Central memory CD4-positive, alpha-beta T cell (primary cell): ENCODE data around the gene HOXA4.

Experiments
- DNase-seq: peaks from one replicate; pipeline ENCODE4 v3.0.0; 2022

The HOXA4 gene

GRCh38 chr7:27131390-27131819 is 848 bp upstream of the HOXA4 start:
- no peak for DNase-seq

DNA sequence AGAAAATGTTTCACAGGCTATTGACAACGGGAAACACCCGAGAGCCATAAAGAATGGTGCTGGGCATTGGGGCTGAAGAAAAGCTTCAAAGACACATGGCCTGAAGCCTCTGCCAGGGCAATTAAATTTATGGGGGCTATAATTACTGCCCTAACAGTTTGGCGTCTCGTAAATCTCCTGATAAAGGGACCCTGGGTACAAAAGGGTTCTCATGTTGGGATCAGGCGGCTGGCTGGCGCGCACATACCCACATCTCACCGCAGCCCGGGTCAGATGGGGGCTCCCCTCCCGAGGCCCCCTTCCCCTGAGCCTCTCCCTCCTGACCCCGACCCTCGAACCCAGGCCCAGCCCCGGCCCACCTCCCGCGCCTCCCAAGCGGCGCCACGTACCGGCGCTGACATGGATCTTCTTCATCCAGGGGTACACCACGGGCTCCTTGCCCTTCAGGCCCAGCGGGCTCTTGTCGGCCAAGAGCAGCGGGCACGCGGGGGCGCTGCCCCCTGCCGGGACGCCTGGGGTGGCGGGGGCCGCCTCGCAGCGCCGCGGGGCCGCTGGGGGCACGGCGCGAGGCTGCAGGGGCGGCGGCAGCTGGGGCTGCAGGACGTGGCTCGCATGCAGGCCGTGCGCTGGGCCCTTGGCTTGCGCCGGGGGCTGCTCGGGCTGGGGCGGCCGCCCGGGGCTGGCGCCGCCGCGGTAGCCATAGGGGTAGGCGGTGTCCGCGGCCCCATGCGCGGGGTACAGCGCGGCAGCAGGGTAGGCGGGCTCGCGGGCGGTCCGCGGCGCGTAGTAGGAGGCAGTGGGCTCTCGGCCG is 623 bp downstream of the HOXA4 start:
- no peak for DNase-seq

DNA sequence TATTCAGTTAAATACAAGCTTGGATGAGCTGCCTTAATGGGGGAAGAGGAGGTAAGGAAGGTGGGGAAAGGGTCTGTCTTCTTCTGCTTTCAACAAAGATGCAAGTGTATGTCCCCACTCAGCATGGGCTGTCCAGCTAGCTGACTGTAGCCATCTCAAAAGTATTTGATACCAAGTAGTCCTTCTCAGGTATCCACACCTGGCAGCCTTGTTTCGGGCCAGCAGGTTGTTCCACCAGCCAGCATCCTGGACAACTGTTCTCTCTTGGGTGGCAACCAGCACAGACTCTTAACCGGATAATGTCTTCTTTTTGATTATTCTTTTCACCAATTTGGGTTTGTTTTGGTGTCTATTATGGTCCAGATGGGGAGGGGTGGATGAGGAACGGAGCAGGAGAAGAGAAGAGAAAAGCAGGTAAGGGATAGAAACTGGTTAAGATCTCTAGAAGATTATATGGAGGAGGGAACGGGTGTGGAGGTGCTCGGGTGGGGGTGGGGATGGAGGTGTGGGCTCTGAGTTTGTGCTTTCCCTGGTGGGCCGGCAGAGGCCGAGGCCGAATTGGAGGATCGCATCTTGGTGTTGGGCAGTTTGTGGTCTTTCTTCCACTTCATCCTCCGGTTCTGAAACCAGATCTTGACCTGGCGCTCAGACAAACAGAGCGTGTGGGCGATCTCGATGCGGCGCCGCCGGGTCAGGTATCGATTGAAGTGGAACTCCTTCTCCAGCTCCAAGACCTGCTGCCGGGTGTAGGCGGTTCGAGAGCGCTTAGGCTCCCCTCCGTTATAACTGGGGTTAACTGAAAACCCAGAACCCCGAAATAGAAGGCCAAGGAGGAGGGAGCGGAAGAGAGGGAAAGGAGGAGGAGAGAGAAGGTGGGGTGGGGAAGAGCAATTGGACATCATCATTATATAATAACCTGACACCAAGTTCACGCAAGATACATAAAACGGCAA is 1.5 kb downstream of the HOXA4 start:
- DNase-seq, result no peak

DNA sequence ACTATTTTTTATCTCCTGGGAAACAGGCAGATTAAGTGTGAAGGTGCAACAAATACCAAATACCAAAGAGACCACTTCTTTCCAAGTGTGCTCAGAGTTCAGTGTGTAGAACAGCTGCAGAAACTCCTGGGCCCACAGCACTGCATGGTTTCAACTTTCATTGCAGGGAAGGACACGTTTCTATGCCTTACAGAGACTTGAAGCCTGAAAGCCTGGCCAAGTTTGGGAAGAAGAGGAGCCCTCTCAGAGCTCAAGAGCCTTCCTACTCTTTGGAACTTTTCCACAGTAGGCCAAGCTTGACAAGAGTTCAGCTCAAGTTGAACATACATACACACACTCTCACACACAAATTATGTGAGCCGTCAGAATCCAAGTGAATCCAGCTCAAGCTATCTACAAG is 2.5 kb downstream of the HOXA4 start:
- no peak for DNase-seq

GRCh38 chr7:27126596-27127327 is 3.8 kb downstream of the HOXA4 start:
- DNase-seq, result no peak

DNA sequence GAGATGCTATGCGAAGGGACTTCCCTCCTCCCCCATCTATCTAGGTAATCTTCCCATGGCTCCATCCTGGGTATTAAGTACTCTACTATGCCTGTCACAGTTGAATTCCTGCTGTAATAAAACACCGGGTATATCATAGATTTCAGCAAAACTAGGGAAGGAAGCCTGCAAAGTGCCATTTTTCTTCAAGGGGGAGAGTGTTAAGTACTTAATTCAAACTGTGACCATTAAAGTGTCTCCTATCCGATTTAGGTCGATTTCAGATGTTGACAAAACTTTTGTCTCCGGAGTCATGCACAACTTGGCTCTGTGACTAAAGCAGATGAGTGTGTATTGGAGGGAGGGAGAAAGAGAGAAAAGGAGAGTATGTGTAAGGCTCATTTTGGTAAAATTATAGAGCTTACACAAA is 4.6 kb downstream of the HOXA4 start:
- DNase-seq, result no peak

DNA sequence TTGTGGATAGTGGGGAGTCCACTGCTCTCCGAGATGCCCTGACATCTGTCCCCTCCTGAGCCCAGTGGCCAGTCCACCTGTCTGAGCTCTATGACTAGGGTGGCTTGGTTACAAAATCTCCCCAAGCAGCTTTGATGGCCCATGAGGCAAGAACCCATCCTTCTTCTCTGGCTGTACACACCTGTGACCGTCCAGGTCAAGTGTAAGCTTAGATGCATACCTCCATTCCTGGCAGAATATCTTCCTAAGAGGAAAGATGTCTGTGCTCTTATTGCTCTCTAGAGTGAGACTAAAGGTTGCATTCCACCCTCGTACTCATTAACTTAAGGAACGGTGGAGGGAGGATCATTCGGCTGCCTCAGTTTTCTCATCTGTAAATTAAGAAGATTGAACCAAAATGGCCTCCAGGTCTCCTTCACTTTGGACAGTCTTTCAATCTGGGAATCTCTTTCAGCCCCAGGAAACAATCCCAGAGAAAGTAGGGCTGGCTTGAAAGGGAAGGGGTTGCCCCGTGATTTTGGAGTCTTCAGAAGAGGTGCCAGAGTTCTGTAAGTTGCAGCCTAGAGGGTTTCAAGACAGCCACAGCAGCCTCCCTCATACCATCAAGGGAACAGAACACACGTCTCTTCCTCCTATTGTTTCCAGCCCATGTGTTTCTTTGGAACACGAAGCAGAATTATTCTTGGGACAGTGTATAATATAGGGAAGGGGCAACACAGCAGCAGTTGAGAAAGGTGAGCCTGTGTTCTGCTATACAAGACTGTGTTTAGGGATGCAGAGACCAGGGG is 5.5 kb downstream of the HOXA4 start:
- DNase-seq, result no peak

DNA sequence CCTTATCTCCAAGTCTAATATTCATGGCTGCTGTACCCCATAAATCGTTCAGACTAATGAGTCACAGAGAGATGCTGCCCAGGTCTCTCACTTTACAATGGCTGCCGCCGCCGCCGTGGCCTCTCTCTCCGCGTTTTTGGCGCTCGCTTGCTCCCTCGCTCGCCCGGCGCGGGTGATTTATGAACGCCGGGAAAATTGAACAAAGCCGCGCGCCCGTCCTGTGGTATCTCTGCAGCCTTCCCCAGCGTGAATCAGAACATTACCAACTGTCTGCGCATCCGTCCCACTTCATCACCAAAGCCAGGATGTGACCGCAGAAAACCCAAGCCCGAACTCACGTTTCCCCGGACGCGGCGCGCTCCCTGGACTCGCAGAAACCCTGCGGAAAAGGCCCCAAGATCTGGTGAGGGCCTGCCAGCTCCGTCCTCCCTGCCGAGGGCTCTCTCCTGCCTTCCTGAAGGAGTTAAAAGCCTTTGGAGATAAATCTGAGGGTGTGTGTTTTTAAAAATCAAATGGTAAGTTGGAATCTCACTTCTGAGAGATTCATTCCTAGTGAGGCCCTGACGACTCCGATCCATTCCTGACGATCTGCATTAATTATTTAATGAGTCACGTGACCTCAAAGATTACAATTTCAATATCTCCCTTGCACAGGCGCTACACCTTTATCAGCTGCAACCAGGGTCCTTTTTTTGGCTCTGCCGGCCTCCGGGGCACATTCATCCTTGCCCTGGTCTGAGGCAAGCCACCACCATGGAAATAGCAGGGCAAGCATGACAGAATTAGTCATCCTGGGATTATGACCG is 6.3 kb downstream of the HOXA4 start:
- DNase-seq, result no peak

DNA sequence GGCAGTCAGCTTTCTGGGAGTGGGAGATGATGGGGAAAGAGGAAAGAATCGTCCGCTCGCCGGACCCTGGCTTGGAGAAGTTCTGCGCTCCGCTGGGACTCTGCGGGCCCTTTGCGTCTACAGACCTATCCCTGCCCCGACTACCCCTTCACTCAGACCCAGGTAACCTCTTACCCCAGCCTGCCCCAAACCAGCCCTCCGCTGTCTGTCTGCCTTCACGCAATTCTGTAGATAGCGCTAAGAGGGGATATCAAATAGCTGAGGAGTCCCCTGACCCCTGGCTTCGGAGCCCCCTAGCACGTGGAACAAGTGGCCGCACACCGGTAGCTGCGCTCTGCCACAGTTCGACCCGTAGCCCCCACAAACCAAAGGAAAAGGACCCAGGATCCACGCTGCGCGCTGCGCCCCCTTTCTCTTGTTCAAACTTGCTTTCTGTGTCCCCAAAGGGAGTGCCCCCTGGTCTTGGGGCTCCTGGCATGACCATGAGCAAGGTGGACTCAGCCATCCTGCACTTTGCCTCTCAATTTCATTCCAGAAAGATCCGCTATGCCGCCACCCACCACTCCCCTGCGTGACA is 7.0 kb downstream of the HOXA4 start:
- DNase-seq, result no peak

DNA sequence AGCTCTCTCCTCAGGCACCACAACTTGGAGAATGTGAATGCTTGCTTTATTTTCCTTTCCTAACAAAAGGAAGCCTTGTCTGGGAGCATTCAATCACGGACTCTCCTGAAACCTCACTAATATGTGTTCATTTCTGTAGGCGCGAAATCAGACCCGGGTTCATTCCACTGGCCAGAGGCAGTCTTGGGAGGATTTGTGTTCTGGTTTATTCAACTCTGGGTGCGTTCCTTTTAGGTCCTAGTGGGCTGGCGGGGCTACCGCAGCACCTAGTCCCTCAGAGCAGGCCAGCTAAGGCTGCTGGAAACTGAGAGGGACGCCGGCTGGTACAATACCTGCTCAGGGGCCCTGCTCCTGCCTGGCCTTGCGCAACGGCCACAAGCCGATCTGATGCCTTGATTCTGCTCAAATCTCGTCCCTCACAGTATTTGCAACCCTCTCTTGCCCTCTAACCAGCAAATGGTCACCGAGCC is 7.5 kb downstream of the HOXA4 start:
- DNase-seq, result no peak

DNA sequence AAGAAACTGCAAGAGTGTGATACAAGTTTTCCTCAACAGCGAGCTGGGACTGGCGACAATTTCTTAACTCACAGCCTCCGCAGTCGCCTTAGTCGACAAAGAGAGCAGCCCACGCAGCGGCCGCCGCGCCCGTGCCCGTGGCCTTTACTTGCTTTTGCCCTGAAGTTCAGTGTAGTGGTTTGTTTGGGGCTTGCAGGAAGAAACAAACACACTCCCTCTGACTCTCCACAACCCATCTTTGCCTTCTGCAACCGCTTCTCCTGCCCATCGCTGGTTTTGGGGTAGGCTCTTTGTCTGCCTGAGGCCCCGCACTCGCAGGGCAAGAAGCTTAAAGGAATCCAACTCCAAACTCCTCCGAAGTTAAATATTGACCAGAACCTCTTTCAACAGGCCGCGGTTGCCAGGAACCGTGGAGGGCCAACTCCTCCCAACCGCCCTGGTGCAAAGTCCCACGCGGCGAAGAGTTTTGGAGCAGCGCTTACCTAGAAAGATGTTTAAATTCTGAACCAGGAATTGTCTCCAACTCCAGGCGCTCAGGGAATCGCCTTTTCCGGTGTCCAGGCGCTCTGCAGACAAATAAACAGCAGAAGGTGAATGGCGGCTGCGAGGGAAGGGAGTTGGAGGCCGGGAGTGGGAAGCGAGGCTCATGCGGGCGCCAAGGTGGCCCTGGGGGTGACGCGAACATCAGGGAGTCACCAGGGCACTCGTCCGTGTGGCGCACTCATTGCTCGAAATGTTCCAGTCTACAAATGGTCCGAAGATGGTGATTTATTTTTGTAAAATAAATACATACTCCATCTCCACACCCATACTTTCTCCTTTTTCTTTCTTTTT is 8.3 kb downstream of the HOXA4 start:
- no peak for DNase-seq

DNA sequence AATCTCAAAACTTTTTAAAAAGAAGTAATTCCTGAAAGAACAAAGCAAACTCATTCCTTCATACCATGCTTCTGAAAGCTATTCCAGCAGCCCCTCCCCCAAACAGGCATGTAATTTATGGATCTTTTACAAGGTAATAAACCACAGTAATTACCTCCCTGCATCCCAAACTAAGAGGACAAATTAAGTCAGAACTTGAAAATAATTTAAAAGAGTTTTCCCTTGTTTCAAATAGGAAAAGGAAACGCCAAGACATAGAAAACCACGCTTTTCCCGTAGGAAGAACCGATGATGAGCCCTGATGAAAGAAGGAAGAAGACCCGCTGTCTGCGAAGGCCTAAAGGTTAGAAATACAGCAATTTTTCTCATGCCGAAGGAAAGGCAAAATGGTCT is 8.9 kb downstream of the HOXA4 start:
- DNase-seq, result no peak

GRCh38 chr7:27119412-27119911 is 11.1 kb downstream of the HOXA4 start:
- DNase-seq, result no peak

- no peak for DNase-seq
Measured at GRCh38 chr7:27118580-27118979, 12.0 kb downstream of the HOXA4 start.

DNA sequence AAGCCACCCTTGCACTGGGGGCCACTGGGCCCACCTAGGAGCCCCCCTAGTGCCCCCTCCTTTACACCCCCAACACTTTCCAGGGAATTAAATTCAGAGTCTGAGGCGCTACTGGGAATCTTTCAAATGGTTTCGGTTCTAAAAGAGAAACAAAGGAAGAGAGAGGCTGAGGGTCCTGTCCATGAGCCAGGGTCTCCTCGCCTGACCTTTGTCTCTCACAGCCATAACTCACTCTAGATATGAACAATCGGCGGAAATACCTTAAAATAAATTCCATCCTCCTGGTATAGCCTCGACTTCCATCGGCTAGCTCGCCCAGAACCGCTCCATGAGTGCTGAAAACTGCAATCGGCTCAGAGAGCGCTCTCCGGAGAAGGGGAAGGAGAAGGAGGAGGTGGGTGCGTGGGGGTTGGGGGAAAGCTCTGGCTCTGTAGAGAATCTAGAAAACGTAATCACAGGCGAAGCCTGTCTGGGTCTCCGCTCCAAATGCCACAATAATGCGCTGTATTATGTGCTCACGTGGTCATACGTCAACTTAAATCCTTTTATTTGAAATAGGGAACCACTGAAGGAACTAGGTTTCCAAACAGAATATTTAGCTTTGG is 12.6 kb downstream of the HOXA4 start:
- DNase-seq, result no peak

GRCh38 chr7:27116962-27117886 is 13.3 kb downstream of the HOXA4 start:
- DNase-seq, result no peak

- DNase-seq, result no peak
Measured at GRCh38 chr7:27116031-27116961, 14.3 kb downstream of the HOXA4 start.
